RWPE2 (cell line): ENCODE data around the gene SYNJ2.
A peak's percentile ranks its signal among the peaks of the same experiment; 100 is the strongest.

Source experiments
- ATAC-seq: fragments of 200-7000 bp; cut with Tn5 transposase; 3 replicates; pipeline ENCODE4 v1.9.1; 2021; ENCODE audit warnings: low read depth
- DNase-seq: peaks from one replicate; pipeline ENCODE4 v3.0.0-alpha.2; 2020; ENCODE audit warnings: low spot score
- H3K27ac ChIP-seq: fragments of 450-650 bp; 2 replicates; pipeline ENCODE4 v1.5.1; 2017; ENCODE audit warnings: mild to moderate bottlenecking; ENCODE audit not compliant: poor library complexity, severe bottlenecking
- H3K27me3 ChIP-seq: fragments of 250-450 bp; sonication (Bioruptor Pico); 2 replicates; pipeline ENCODE4 v1.5.1; 2021; ENCODE audit warnings: mild to moderate bottlenecking, moderate library complexity; ENCODE audit not compliant: insufficient read depth, poor library complexity, severe bottlenecking
- H3K36me3 ChIP-seq: fragments of 250-450 bp; sonication (Bioruptor Pico); 2 replicates; pipeline ENCODE4 v1.5.1; 2020; ENCODE audit warnings: low read depth, mild to moderate bottlenecking, moderate library complexity
- H3K4me1 ChIP-seq: fragments of 250-450 bp; sonication (Bioruptor Pico); 2 replicates; pipeline ENCODE4 v1.5.1; 2021; ENCODE audit warnings: mild to moderate bottlenecking, moderate library complexity; ENCODE audit not compliant: insufficient read depth, poor library complexity, severe bottlenecking
- H3K4me3 ChIP-seq: fragments of 250-450 bp; sonication (Bioruptor Pico); 2 replicates; pipeline ENCODE4 v1.5.1; 2021; ENCODE audit warnings: mild to moderate bottlenecking, moderate library complexity; ENCODE audit not compliant: severe bottlenecking
- H3K9me3 ChIP-seq: fragments of 250-450 bp; sonication (Bioruptor Pico); 2 replicates; pipeline ENCODE4 v1.5.1; 2021; ENCODE audit warnings: mild to moderate bottlenecking, moderate library complexity; ENCODE audit not compliant: severe bottlenecking
- TF ChIP-seq, protein P1 (sequence below): fragments of 450-650 bp; IDR thresholded peaks from one replicate; pipeline ENCODE4 v1.5.1; 2017; ENCODE audit warnings: mild to moderate bottlenecking, moderate library complexity; ENCODE audit not compliant: poor library complexity, severe bottlenecking

The SYNJ2 gene

DNA sequence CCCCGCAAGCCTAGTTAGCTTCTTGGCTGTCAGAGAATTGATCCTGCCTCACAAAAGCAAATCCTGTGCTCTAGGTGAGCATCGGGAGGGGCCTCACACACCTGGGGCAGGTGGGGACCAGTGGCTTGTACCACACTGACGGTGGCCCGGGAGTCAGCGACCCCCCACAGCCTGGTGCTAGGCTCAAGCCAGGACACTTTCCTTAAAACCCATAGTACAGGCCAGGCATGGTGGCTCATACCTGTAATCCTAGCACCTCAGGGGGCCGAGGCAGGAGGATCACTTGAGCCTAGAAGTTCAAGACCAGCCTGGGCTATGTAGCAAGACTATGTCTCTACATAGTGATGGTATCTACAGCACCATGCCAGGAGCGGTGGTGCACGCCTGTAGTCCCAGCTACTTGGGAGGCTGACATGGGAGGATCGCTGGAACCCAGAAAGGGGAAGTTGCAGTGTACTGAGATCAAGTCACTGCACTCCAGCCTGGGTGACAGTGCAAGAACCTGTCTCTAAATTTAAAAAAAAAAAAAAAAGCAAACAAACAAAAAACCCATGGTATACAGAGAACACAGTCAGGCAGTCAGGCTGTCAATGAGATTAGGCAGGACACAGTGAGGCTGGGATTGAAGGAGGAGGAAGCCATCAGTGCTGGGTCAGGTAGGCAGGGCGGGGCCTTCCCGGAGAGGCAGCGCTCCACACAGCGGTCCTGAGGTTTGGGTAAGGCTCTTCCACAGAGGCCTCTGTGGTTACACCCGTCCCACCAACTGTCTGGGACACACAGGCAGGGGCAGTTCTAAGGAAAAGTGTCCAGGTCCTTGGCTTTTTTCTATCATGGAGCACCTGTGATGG is 41.3 kb downstream of the SYNJ2 start:
- TF ChIP-seq, protein P1, sequence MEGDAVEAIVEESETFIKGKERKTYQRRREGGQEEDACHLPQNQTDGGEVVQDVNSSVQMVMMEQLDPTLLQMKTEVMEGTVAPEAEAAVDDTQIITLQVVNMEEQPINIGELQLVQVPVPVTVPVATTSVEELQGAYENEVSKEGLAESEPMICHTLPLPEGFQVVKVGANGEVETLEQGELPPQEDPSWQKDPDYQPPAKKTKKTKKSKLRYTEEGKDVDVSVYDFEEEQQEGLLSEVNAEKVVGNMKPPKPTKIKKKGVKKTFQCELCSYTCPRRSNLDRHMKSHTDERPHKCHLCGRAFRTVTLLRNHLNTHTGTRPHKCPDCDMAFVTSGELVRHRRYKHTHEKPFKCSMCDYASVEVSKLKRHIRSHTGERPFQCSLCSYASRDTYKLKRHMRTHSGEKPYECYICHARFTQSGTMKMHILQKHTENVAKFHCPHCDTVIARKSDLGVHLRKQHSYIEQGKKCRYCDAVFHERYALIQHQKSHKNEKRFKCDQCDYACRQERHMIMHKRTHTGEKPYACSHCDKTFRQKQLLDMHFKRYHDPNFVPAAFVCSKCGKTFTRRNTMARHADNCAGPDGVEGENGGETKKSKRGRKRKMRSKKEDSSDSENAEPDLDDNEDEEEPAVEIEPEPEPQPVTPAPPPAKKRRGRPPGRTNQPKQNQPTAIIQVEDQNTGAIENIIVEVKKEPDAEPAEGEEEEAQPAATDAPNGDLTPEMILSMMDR, result no peak
- Histone ChIP-seq H3K4me3 (no peak overlapping the region), H3K4me1 (peaks cover 13% of the 10 kb centered on the region), H3K27me3 (no peaks in the 10 kb centered on the region), H3K27ac (no peak overlapping the region), H3K36me3 (no peaks in the 10 kb centered on the region), H3K9me3 (no peaks in the 10 kb centered on the region)
- DNase-seq, result no peak
- no peak for ATAC-seq

DNA sequence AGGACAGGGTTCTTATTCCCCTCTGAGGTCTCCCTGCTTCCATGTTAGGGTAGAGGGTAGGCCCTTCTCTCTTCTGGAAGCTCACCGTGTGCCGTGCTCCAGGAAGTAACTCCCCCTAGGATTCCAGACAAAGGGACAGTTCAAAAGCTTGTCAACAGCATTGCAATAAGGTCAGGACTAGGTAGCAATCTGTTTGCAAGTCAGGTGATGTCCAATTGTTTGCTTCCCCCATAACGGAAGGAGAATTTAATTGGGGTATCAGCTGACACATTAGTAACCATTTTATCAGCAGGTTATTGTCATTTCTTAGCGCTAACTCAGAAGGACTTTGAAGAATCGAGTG is 41.9 kb downstream of the SYNJ2 start:
- no peaks in the 10 kb centered on the region for H3K9me3 ChIP-seq
- H3K27ac ChIP-seq, result no peak overlapping the region
- H3K4me3 ChIP-seq, result no peak overlapping the region
- TF ChIP-seq, protein P1, result no peak
- H3K36me3 ChIP-seq, result no peaks in the 10 kb centered on the region
- H3K27me3 ChIP-seq, result no peaks in the 10 kb centered on the region
- H3K4me1 ChIP-seq, result peaks cover 13% of the 10 kb centered on the region
- no peak for DNase-seq
- no peak for ATAC-seq

DNA sequence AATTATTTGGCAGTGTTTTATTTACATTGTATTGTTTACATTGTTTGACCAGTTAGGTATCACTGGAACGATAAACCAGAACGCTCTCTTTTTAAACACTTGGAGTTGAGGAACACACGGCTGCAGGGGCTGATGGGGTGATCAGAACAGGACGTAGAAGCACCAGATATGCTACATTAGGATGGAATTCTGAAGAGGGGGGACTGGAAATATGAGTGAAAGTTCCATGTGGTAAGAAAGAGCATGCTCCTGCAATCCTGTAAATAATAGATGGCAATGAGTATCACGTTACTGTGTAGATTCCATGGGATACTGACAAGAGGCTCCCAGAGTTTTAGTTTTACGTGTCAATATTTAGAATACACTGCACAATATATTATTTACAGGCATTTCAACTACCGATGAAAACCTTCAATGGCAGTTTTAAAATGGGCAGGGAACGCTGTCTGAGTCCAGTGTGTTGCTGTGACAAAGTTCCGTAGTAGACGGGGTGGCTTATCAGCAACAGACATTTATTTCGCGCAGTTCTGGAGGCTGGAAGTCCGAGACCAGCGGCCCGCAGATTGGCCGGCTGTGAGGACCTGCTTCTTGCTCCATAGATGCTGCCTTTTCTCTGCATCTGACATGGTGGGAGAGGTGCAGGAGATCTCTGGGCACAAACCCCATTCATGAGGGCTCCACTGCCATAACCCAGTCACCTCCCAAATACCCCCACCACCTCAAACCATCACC is 43.1 kb downstream of the SYNJ2 start:
- no peaks in the 10 kb centered on the region for H3K9me3 ChIP-seq
- no peak for DNase-seq
- no peak overlapping the region for H3K4me3 ChIP-seq
- ATAC-seq, result no peak
- no peak overlapping the region for H3K27ac ChIP-seq
- H3K4me1 ChIP-seq, result peaks cover 13% of the 10 kb centered on the region
- TF ChIP-seq, protein P1, result no peak
- H3K36me3 ChIP-seq, result no peaks in the 10 kb centered on the region
- H3K27me3 ChIP-seq, result no peaks in the 10 kb centered on the region

DNA sequence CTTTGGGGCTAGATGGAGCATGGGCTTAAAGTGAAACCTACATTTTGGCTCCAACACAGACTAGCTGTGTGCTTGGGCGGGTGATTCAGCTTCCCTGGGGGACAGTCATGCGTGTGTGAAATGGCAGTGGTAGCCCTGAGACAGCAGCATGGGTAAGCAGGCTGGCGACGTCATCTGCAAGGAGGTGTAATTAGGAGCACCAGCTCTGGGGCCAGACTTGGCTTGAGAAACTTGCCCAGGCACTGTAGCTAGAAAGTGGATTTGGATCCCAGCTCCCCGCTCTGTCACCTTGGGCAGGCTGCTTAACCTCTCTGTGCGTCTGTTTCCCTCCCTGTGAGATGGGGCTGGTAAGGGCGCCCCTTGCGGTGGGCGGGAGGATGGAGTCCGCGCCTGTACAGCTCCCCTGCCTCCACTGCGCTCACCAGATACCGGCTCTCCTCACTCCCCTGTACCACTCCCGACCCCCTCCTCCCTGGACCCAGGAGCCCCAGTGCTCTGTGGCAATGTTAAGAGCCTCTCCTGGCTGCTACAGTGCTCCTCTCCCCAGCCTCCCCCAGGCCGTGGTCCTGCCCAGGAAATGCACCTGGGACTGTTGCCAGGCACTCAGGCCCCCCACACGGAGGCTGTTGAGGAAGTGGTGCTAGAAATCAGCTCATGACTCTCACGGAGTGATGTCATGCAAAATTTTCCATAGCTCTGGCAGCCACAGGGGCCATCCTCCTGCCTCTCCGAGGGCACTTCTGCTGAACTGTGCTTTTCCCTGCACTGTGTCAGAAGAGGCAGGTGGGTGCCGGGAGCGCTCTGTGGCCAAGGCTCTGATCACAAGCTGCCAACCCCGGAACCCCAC is 44.6 kb downstream of the SYNJ2 start:
- no peaks in the 10 kb centered on the region for H3K9me3 ChIP-seq
- DNase-seq, result no peak
- H3K27me3 ChIP-seq, result no peaks in the 10 kb centered on the region
- peak overlapping the region; percentile 50 for H3K27ac ChIP-seq
- TF ChIP-seq, protein P1, result no peak
- no peak overlapping the region for H3K4me3 ChIP-seq
- peak; percentile 70 for ATAC-seq
- peaks cover 6% of the 10 kb centered on the region; the same call in 1 of the 2 replicates for H3K36me3 ChIP-seq
- H3K4me1 ChIP-seq, result peaks cover 21% of the 10 kb centered on the region
